GM12878 (cell line): ENCODE results near the gene LYSMD1. TPM values are rescaled to one million over a fixed set of nuclear protein-coding genes. Genes with fewer than 3 reads are reported as not detected.

Experiments used
- HDAC6 ChIP-seq: fragments of 200-600 bp; sonication (generic); IDR thresholded peaks from one replicate; pipeline ENCODE4 v1.8.0; 2017; ENCODE audit warnings: antibody characterized with exemption; ENCODE audit not compliant: unreplicated experiment
- RCOR1 ChIP-seq: conservative IDR thresholded peaks from 2 replicates; pipeline ENCODE4 v1.6.1; 2012; ENCODE audit warnings: low read depth, low read length, improper control_type of control experiment
- SIX5 ChIP-seq: IDR thresholded peaks from 2 replicates; pipeline ENCODE4 v1.6.1; 2011; ENCODE audit warnings: mild to moderate bottlenecking, low read depth, low read length, moderate library complexity; ENCODE audit not compliant: severe bottlenecking
- polyA plus RNA-seq, 11 experiments: library from polyadenylated mRNA; depleted of rRNA in 4 of 11; unstranded in 6 of 11; stranded (reverse) in 5 of 11; fragments of >200 nt; fragmentation: Nextera tagmentation in 4 of 11; fragmentation: Illumina TruSeq in 1 of 11; extraction: Ambion mirVana in 4 of 11; extraction: Trizol in 1 of 11; gene quantifications; 1 replicate in 1 of 11; 2 replicates in 10 of 11; pipeline versions ENCODE4 v1.2.1 to v1.2.3, GENCODE V29; 2011 to 2016; ENCODE audit warnings: inconsistent platforms in 2 of 11, missing spikeins in 2 of 11, low read depth in 1 of 11
- total RNA-seq, 4 experiments: library from RNA; depleted of rRNA in 3 of 4; stranded (reverse); fragments of >200 nt in 3 of 4; fragmentation: Illumina TruSeq in 1 of 4; extraction: Trizol in 1 of 4; gene quantifications; 2 replicates each; pipeline versions ENCODE4 v1.2.1 to v1.2.3, GENCODE V29; 2013 to 2021
- TF ChIP-seq, protein P1 (sequence below): fragments of 450-650 bp; IDR thresholded peaks from 2 replicates; pipeline ENCODE4 v1.6.1; 2017; ENCODE audit warnings: antibody characterized with exemption, mild to moderate bottlenecking, moderate library complexity
- TF ChIP-seq, protein P2 (sequence below): fragments of 450-650 bp; IDR thresholded peaks from 2 replicates; pipeline ENCODE4 v1.6.1; 2018; ENCODE audit warnings: mild to moderate bottlenecking, low read depth, moderate library complexity; ENCODE audit not compliant: partially characterized antibody

Gene LYSMD1
- total and polyA plus RNA-seq, 10 of the 15 experiments (the other 5 are each of a cell fraction or from before 2014, with no cell fraction given), result 0.80 to 10.4 (median 6.5) TPM

DNA sequence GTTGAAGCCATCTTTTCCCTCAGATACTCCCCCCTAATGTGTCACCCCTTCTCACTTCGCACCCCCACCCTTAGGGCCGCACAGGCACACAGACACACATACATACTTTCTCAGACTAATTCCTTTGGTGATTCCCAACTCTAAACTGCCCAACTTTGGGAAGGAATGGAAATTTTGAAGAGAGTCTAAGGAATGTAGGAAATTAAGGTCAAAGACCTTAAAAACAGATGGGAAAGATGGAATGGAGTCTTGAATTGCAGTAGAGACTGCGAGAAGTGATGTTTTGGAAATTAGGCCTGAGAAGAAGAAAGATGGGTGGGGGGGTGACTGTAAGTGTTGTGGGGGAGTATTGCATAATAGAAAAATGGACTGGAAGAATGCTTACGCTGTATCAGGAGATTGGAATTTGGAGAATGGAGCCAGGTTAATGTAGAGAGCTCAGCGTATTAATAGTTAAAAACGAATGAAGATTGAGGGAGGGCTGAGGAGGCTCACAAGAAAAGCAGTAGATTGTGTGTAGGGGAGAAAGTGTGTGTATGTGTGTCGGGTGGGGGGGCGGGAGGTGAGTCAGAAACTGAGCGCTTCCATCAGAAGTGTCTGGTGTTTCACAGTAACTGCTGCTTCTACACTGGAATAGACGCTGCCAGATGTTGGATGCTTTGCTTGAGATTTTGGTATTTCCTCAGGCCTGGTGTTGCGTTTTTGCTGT is 34.3 kb upstream of the LYSMD1 start (continued):
- TF ChIP-seq, protein P1, sequence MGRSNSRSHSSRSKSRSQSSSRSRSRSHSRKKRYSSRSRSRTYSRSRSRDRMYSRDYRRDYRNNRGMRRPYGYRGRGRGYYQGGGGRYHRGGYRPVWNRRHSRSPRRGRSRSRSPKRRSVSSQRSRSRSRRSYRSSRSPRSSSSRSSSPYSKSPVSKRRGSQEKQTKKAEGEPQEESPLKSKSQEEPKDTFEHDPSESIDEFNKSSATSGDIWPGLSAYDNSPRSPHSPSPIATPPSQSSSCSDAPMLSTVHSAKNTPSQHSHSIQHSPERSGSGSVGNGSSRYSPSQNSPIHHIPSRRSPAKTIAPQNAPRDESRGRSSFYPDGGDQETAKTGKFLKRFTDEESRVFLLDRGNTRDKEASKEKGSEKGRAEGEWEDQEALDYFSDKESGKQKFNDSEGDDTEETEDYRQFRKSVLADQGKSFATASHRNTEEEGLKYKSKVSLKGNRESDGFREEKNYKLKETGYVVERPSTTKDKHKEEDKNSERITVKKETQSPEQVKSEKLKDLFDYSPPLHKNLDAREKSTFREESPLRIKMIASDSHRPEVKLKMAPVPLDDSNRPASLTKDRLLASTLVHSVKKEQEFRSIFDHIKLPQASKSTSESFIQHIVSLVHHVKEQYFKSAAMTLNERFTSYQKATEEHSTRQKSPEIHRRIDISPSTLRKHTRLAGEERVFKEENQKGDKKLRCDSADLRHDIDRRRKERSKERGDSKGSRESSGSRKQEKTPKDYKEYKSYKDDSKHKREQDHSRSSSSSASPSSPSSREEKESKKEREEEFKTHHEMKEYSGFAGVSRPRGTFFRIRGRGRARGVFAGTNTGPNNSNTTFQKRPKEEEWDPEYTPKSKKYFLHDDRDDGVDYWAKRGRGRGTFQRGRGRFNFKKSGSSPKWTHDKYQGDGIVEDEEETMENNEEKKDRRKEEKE, result no peak
- TF ChIP-seq SIX5 (no peak), RCOR1 (no peak), HDAC6 (no peak)
- TF ChIP-seq, protein P2, sequence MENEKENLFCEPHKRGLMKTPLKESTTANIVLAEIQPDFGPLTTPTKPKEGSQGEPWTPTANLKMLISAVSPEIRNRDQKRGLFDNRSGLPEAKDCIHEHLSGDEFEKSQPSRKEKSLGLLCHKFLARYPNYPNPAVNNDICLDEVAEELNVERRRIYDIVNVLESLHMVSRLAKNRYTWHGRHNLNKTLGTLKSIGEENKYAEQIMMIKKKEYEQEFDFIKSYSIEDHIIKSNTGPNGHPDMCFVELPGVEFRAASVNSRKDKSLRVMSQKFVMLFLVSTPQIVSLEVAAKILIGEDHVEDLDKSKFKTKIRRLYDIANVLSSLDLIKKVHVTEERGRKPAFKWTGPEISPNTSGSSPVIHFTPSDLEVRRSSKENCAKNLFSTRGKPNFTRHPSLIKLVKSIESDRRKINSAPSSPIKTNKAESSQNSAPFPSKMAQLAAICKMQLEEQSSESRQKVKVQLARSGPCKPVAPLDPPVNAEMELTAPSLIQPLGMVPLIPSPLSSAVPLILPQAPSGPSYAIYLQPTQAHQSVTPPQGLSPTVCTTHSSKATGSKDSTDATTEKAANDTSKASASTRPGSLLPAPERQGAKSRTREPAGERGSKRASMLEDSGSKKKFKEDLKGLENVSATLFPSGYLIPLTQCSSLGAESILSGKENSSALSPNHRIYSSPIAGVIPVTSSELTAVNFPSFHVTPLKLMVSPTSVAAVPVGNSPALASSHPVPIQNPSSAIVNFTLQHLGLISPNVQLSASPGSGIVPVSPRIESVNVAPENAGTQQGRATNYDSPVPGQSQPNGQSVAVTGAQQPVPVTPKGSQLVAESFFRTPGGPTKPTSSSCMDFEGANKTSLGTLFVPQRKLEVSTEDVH, result no peak
